ENCODE measurements around the gene PBX1. TPM values are rescaled to one million over a fixed set of nuclear protein-coding genes. Genes with fewer than 3 reads are reported as not detected.
A peak's percentile ranks its signal among the peaks of the same experiment; 100 is the strongest.

The PBX1 gene
- total and polyA plus RNA-seq, 12 donors, result 13.3 to 91.8 (median 62.7) TPM

- Histone ChIP-seq H3K36me3 (no peaks in the 10 kb centered on the region), H3K27ac (peak overlapping the region in 8 of 10 donors; percentile 20 to 78 (median 52)), H3K4me1 (peaks cover 22 to 89% (median 70%) of the 10 kb centered on the region in 9 donors), H3K27me3 (no peaks in the 10 kb centered on the region), H3K9me3 (no peaks in the 10 kb centered on the region), H3K4me3 (no peak overlapping the region)
- 61 to 67% methylated on average over 13 of the region's 13 CpGs for WGBS, 2 donors
- intact Hi-C loops (cut with DNase I), result loop anchor here in 8 of 10 donors (5.0 to 10.0 kb wide), 13 partner anchors 67 to 859 kb away; partner anchors contain the start of gene PBX1 (in 1 of the 8)
- TF ChIP-seq, protein P1, sequence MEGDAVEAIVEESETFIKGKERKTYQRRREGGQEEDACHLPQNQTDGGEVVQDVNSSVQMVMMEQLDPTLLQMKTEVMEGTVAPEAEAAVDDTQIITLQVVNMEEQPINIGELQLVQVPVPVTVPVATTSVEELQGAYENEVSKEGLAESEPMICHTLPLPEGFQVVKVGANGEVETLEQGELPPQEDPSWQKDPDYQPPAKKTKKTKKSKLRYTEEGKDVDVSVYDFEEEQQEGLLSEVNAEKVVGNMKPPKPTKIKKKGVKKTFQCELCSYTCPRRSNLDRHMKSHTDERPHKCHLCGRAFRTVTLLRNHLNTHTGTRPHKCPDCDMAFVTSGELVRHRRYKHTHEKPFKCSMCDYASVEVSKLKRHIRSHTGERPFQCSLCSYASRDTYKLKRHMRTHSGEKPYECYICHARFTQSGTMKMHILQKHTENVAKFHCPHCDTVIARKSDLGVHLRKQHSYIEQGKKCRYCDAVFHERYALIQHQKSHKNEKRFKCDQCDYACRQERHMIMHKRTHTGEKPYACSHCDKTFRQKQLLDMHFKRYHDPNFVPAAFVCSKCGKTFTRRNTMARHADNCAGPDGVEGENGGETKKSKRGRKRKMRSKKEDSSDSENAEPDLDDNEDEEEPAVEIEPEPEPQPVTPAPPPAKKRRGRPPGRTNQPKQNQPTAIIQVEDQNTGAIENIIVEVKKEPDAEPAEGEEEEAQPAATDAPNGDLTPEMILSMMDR (IDR thresholded peaks at IDR 0.05), result no peak
- DNase-seq, result peak; percentile 47 to 61
- peak in 2 of 8 donors; percentile 13 to 25 for ATAC-seq
Observed at GRCh38 chr1:164783778-164784555, 225.0 kb downstream of the PBX1 start.

DNA sequence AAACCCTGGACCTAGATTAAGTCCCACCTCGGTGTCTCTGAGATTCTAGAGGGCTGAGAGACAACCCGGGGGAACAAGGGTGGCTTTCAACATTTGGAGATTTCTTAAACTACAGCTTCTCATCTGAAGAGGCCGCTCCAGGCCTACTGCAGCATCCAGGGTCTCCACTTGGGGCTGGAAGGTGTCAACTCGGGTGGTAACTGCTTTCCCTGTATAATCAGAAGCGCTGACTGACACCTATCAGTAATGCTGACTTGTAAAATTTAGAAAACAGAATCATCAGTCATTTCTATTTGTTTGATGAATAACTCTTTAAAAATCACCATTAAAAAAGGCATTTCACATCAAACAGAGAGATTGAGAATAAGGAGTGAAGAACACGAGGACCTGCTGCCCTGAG lies 226.0 kb downstream of the PBX1 start:
- DNase-seq (no peak), ATAC-seq (no peak)
- no peak overlapping the region for H3K4me3 ChIP-seq
- 91 to 92% methylated on average over 6 of the region's 6 CpGs for WGBS, 2 donors
- no peaks in the 10 kb centered on the region for H3K9me3 ChIP-seq
- H3K27ac ChIP-seq, result peak overlapping the region in 8 of 10 donors; percentile 19 to 78 (median 54)
- intact Hi-C loops (cut with DNase I), result loop anchor here in 9 of 10 donors (5.0 to 10.0 kb wide), 23 partner anchors 37 to 860 kb away; partner anchors contain the start of gene PBX1 (in 2 of the 9)
- no peaks in the 10 kb centered on the region for H3K27me3 ChIP-seq
- TF ChIP-seq, protein P1 (IDR thresholded peaks at IDR 0.05), result no peak
- no peaks in the 10 kb centered on the region for H3K36me3 ChIP-seq
- peaks cover 22 to 82% (median 74%) of the 10 kb centered on the region in 9 donors for H3K4me1 ChIP-seq

DNA sequence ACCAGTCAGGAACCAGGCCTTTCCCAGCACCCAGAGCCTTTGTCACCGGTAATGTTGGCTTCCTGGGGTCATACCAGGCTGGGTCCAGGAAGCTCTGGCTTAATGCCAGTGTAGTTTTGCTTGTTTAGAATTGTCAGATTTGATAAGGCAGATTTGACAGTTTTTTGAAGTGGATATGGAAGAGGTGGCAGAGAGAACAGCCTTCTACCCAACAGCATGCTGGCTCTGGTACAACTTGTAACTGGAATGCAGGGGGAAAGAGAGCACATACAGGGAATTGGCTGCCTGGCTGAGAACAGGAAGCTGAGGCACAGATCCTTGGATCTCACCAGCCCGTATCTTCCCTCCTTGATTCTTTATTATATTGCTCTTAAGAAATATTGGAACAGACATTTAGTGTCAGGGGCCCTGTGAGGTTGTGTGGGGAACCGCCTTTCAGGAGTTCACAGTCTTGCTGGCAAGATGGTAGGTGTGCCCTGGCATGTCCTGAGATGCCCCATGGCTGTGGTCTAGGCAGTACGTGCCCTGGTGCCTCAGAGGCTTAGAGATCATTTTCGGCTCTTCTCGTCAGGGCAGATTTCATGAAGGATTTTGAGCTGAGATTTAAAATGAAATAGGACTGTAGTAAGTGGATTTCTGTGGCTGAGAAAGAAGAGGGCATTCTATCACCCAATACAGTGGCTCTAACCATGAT lies 227.0 kb downstream of the PBX1 start:
- H3K9me3 ChIP-seq, result no peaks in the 10 kb centered on the region
- no peak overlapping the region for H3K4me3 ChIP-seq
- intact Hi-C loops (cut with DNase I), result loop anchor here in 9 of 10 donors (5.0 to 10.0 kb wide), 20 partner anchors 36 to 861 kb away; partner anchors contain the start of gene PBX1 (in 2 of the 9)
- TF ChIP-seq, protein P1 (IDR thresholded peaks at IDR 0.05), result no peak
- no peaks in the 10 kb centered on the region for H3K27me3 ChIP-seq
- H3K27ac ChIP-seq, result peak overlapping the region in 9 of 10 donors; percentile 19 to 78 (median 66)
- 34 to 49% methylated on average over 6 of the region's 6 CpGs for WGBS, 2 donors
- peaks cover 22 to 78% (median 67%) of the 10 kb centered on the region in 9 donors for H3K4me1 ChIP-seq
- H3K36me3 ChIP-seq, result no peaks in the 10 kb centered on the region
- ATAC-seq (peak in 6 of 8 donors; percentile 41 to 46 (median 44)), DNase-seq (no peak)

All from heart right ventricle (tissue), 16 donors.